Breast epithelium (tissue), 3 donors: Measurements from ENCODE around the gene ZNF202.

Experiments
- CTCF ChIP-seq, 3 donors: fragments of 450-650 bp; IDR thresholded peaks; one replicate each; pipeline ENCODE4 v1.5.1; 2016 to 2017; ENCODE audit warnings: antibody characterized with exemption in 3 of 3, mild to moderate bottlenecking in 3 of 3, moderate library complexity in 3 of 3
- POLR2A ChIP-seq: fragments of 450-650 bp; IDR thresholded peaks from one replicate; pipeline ENCODE4 v1.6.1; 2016; ENCODE audit warnings: antibody characterized with exemption, mild to moderate bottlenecking, moderate library complexity

- TF ChIP-seq CTCF (IDR thresholded peaks at IDR 0.05) (no peak), POLR2A (no peak)
Observed at GRCh38 chr11:123778511-123778910, 37.1 kb upstream of the ZNF202 start.
